NCI-H510A treated with DMSO at 0.1 percent for 48 hours (cell line): ENCODE data around the gene CMIP.
"Not testable (repeated sequence)": the region's sequence is repeated elsewhere in the genome, so short reads cannot be mapped to it uniquely, and the experiment has no call there.

ENCODE experiments used
- DNase-seq: peaks from one replicate; lab custom pipeline; 2025; lab: John Stamatoyannopoulos, UW

The CMIP gene

GRCh38 chr16:81687131-81687456 is 242.5 kb downstream of the CMIP start:
- DNase-seq = no peak

GRCh38 chr16:81688182-81688581 is 243.6 kb downstream of the CMIP start:
- no peak for DNase-seq

- not testable (repeated sequence) for DNase-seq
These were observed 244.2 kb downstream of the CMIP start for GRCh38 chr16:81688839-81689238.

GRCh38 chr16:81692021-81692420 is 247.4 kb downstream of the CMIP start:
- DNase-seq = no peak

GRCh38 chr16:81692571-81692970 is 248.0 kb downstream of the CMIP start:
- DNase-seq = no peak

GRCh38 chr16:81693041-81693743 is 248.6 kb downstream of the CMIP start:
- no peak for DNase-seq

- no peak for DNase-seq
These were observed 249.2 kb downstream of the CMIP start for GRCh38 chr16:81693744-81694303.

- no peak for DNase-seq
These were observed 250.1 kb downstream of the CMIP start for GRCh38 chr16:81694494-81695280.

- no peak for DNase-seq
These were observed 250.9 kb downstream of the CMIP start for GRCh38 chr16:81695321-81696165.

GRCh38 chr16:81696166-81696960 is 251.8 kb downstream of the CMIP start:
- DNase-seq = no peak

GRCh38 chr16:81696961-81697615 is 252.5 kb downstream of the CMIP start:
- DNase-seq = no peak

GRCh38 chr16:81697616-81698309 is 253.2 kb downstream of the CMIP start:
- DNase-seq = no peak

GRCh38 chr16:81698310-81698641 is 253.7 kb downstream of the CMIP start:
- DNase-seq = no peak

GRCh38 chr16:81699596-81699995 is 255.0 kb downstream of the CMIP start:
- DNase-seq = no peak

- DNase-seq = no peak
These were observed 255.6 kb downstream of the CMIP start for GRCh38 chr16:81700071-81700779.

GRCh38 chr16:81700780-81701165 is 256.2 kb downstream of the CMIP start:
- DNase-seq = no peak

GRCh38 chr16:81701296-81701970 is 256.8 kb downstream of the CMIP start:
- no peak for DNase-seq

GRCh38 chr16:81702506-81702905 is 257.9 kb downstream of the CMIP start:
- no peak for DNase-seq
